PC-3 (cell line): ENCODE results near the gene VILL.

Experiments used
- EZH2 ChIP-seq: fragments of 300-600 bp; sonication (generic); IDR thresholded peaks from one replicate; pipeline ENCODE4 v1.6.1; 2017; ENCODE audit warnings: antibody characterized with exemption, mild to moderate bottlenecking, low read length; ENCODE audit not compliant: unreplicated experiment
- TF ChIP-seq, protein P1 (sequence below): fragments of 300-600 bp; sonication (generic); conservative IDR thresholded peaks from 2 replicates; pipeline ENCODE4 v1.5.1; 2017; ENCODE audit warnings: antibody characterized with exemption, low read depth, mild to moderate bottlenecking, low read length

DNA sequence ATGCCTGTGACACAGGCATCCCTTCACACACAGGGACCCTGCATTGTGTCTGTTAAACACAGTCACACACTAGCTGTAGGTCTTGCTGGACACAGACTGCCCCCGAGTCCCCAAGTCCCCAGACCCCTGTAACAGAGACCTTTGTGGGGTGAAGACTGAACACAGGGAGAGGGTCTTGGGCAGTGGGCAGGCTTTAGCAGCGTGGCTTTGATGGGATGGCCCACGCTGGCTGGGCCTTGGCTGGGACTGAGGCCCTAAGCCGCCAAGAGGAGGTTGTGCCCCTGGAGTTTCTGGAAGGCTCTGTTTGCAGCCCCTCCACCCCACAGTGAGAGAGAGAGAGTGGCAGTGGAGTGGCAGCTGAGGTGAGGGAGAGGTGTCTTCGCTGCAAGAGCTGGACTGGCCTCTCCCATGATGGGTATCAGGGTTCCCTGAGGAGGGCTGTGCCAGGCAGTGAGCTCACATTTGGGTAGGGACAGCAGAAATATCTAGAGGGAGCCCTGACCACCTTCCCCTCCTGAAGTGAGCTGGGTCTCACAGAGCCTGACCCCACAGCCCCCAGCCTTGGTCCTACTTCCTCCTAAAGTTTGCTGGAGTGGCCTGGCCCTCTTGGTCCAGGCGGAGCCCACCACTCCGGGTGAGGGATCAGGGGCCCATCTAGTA lies 635 bp upstream of the VILL start:
- TF ChIP-seq, protein P1, sequence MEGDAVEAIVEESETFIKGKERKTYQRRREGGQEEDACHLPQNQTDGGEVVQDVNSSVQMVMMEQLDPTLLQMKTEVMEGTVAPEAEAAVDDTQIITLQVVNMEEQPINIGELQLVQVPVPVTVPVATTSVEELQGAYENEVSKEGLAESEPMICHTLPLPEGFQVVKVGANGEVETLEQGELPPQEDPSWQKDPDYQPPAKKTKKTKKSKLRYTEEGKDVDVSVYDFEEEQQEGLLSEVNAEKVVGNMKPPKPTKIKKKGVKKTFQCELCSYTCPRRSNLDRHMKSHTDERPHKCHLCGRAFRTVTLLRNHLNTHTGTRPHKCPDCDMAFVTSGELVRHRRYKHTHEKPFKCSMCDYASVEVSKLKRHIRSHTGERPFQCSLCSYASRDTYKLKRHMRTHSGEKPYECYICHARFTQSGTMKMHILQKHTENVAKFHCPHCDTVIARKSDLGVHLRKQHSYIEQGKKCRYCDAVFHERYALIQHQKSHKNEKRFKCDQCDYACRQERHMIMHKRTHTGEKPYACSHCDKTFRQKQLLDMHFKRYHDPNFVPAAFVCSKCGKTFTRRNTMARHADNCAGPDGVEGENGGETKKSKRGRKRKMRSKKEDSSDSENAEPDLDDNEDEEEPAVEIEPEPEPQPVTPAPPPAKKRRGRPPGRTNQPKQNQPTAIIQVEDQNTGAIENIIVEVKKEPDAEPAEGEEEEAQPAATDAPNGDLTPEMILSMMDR = no peak
- no peak for TF ChIP-seq EZH2
